ENCODE measurements around the gene ZSCAN9. TPM values are rescaled to one million over a fixed set of nuclear protein-coding genes. Genes with fewer than 3 reads are reported as not detected.

The ZSCAN9 gene
- total and polyA plus RNA-seq, 2 of the 8 experiments (the other 6 are each of a cell fraction or from before 2014, with no cell fraction given): 10.8 to 13.6 TPM

DNA sequence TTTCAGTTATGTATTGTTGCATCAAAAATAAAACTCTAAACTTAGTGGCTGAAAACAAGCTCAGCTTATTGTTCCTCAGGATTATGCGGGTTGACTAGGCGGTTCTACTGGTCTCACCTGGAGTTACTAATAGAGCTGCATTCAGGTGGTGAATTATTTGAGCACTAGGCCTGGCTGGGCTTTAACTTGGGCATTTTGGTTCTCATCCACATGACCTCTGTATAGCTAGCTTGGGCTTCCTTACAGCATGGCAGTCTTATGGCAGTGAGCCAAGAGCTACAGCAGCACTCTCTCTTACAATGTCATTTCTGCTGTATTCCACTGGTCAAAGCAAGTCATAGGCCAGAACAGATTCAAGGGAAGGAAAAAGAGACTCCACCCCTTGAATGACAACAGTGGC, 57.9 kb downstream of the ZSCAN9 start (continued):
- TF ChIP-seq SIRT6 (IDR thresholded peaks at IDR 0.05; ENCODE audit: low read length) (no peak), ZNF274 (IDR thresholded peaks at IDR 0.05; ENCODE audit: borderline replicate concordance, extremely low read depth, low read length) (no peak), EGR1 (IDR thresholded peaks at IDR 0.05; ENCODE audit: borderline replicate concordance, low read depth, low read length) (no peak), SRF (IDR thresholded peaks at IDR 0.05; ENCODE audit: low read depth, low read length) (no peak)

Other genes starting within 250 kb of the ZSCAN9 start
- 9.3 and 10.2 TPM in 2 replicates for gene ZNF165, start 144.7 kb upstream of the ZSCAN9 start, total RNA-seq (2021; fragmentation: NEBNext Ultra II Directional; extraction: Animal tissue kit (Norgen Biotek cat#: 25700))
- 0.71 and 1.2 TPM in 2 replicates for gene ZNF165, start 144.7 kb upstream of the ZSCAN9 start, polyA plus RNA-seq (2011; rRNA removed)
- 7.4 and 9.4 TPM in 2 replicates for gene ZSCAN16, start 100.7 kb upstream of the ZSCAN9 start, total RNA-seq (2021; fragmentation: NEBNext Ultra II Directional; extraction: Animal tissue kit (Norgen Biotek cat#: 25700))
- gene ZSCAN16, start 100.7 kb upstream of the ZSCAN9 start, polyA plus RNA-seq (2011; rRNA removed): 1.9 and 3.6 TPM in 2 replicates
- 23.3 and 24.1 TPM in 2 replicates for gene ZKSCAN8, start 83.4 kb upstream of the ZSCAN9 start, total RNA-seq (2021; fragmentation: NEBNext Ultra II Directional; extraction: Animal tissue kit (Norgen Biotek cat#: 25700))
- gene ZKSCAN8, start 83.4 kb upstream of the ZSCAN9 start, polyA plus RNA-seq (2011; rRNA removed): 8.6 and 10.7 TPM in 2 replicates
- gene ZKSCAN4, start 27.0 kb downstream of the ZSCAN9 start, total RNA-seq (2021; fragmentation: NEBNext Ultra II Directional; extraction: Animal tissue kit (Norgen Biotek cat#: 25700)): 6.6 TPM in 2 replicates
- gene ZKSCAN4, start 27.0 kb downstream of the ZSCAN9 start, polyA plus RNA-seq (2011; rRNA removed): 1.4 and 2.2 TPM in 2 replicates
- gene NKAPL, start 34.0 kb downstream of the ZSCAN9 start, total RNA-seq (2021; fragmentation: NEBNext Ultra II Directional; extraction: Animal tissue kit (Norgen Biotek cat#: 25700)): not detected in 2 replicates
- 0.05 and 0.08 TPM in 2 replicates for gene NKAPL, start 34.0 kb downstream of the ZSCAN9 start, polyA plus RNA-seq (2011; rRNA removed)
- gene ZSCAN26, start 41.9 kb downstream of the ZSCAN9 start, total RNA-seq (2021; fragmentation: NEBNext Ultra II Directional; extraction: Animal tissue kit (Norgen Biotek cat#: 25700)): 8.2 and 8.5 TPM in 2 replicates
- 3.8 and 7.0 TPM in 2 replicates for gene ZSCAN26, start 41.9 kb downstream of the ZSCAN9 start, polyA plus RNA-seq (2011; rRNA removed)
- gene PGBD1, start 56.3 kb downstream of the ZSCAN9 start, total RNA-seq (2021; fragmentation: NEBNext Ultra II Directional; extraction: Animal tissue kit (Norgen Biotek cat#: 25700)): 7.6 and 9.2 TPM in 2 replicates
- 2.3 and 2.5 TPM in 2 replicates for gene PGBD1, start 56.3 kb downstream of the ZSCAN9 start, polyA plus RNA-seq (2011; rRNA removed)
- 7.0 and 8.8 TPM in 2 replicates for gene ZSCAN31, start 110.9 kb downstream of the ZSCAN9 start, total RNA-seq (2021; fragmentation: NEBNext Ultra II Directional; extraction: Animal tissue kit (Norgen Biotek cat#: 25700))
- gene ZSCAN31, start 110.9 kb downstream of the ZSCAN9 start, polyA plus RNA-seq (2011; rRNA removed): 1.2 and 1.9 TPM in 2 replicates
- 9.2 and 9.8 TPM in 2 replicates for gene ZKSCAN3, start 124.7 kb downstream of the ZSCAN9 start, total RNA-seq (2021; fragmentation: NEBNext Ultra II Directional; extraction: Animal tissue kit (Norgen Biotek cat#: 25700))
- 2.7 TPM in 2 replicates for gene ZKSCAN3, start 124.7 kb downstream of the ZSCAN9 start, polyA plus RNA-seq (2011; rRNA removed)
- gene ZSCAN12, start 174.5 kb downstream of the ZSCAN9 start, total RNA-seq (2021; fragmentation: NEBNext Ultra II Directional; extraction: Animal tissue kit (Norgen Biotek cat#: 25700)): 8.6 and 9.6 TPM in 2 replicates
- gene ZSCAN12, start 174.5 kb downstream of the ZSCAN9 start, polyA plus RNA-seq (2011; rRNA removed): 2.0 and 2.2 TPM in 2 replicates
- 4.2 and 5.3 TPM in 2 replicates for gene ZSCAN23, start 218.2 kb downstream of the ZSCAN9 start, total RNA-seq (2021; fragmentation: NEBNext Ultra II Directional; extraction: Animal tissue kit (Norgen Biotek cat#: 25700))
- gene ZSCAN23, start 218.2 kb downstream of the ZSCAN9 start, polyA plus RNA-seq (2011; rRNA removed): 0.61 and 0.74 TPM in 2 replicates

Measured in H1 (cell line).